HepG2 (cell line): ENCODE measurements around the gene PPP2R5B. TPM values are rescaled to one million over a fixed set of nuclear protein-coding genes. Genes with fewer than 3 reads are reported as not detected.

Experiments used
- ATAC-seq: fragments of 200-7000 bp; cut with Tn5 transposase; 3 replicates; pipeline ENCODE4 v1.9.1; 2020; ENCODE audit warnings: mild to moderate bottlenecking, moderate library complexity
- BruUV-seq: library from RNA; stranded (reverse); fragments of 400-500 nt; replicated peaks from 2 replicates; lab custom pipeline; 2021; lab: Mats Ljungman, UMichigan
- CTCF ChIA-PET: fragments of 300-600 bp; formaldehyde crosslinking; extraction: SDS; loops from one replicate; lab custom pipeline; 2021; ENCODE audit warnings: low total read pairs, inconsistent platforms, low intra/inter-chr PET ratio; lab: Yijun Ruan, JAX
- POLR2A ChIA-PET: fragments of 350-600 bp; sonication (Branson Sonifier 250); formaldehyde crosslinking; loops from one replicate; lab custom pipeline; 2020; ENCODE audit warnings: antibody characterized with exemption, inconsistent platforms; lab: Yijun Ruan, JAX
- DNase-seq: peaks from one replicate; pipeline ENCODE4 v3.0.0-alpha.2; 2015; ENCODE audit warnings: low spot score
- FAIRE-seq: peaks from 3 replicates; lab custom pipeline; 2011; peaks lifted over from hg19 to GRCh38; lab: Jason Lieb, UNC
- H2AFZ ChIP-seq: one replicate; pipeline ENCODE4 v1.6.1; 2011; ENCODE audit warnings: low read length, inconsistent platforms
- H3K27ac ChIP-seq: fragments of 300-600 bp; 3 replicates; pipeline ENCODE4 v1.8.0; 2011; ENCODE audit warnings: mixed run types, mild to moderate bottlenecking, mixed read lengths, low read length, inconsistent platforms; ENCODE audit not compliant: insufficient read depth; ENCODE audit errors: extremely low read length
- H3K27me3 ChIP-seq, 2 experiments: fragments of 200-600 bp in 1 of 2; 2 replicates in 1 of 2; 3 replicates in 1 of 2; pipeline versions ENCODE4 v1.6.0 to v1.8.0; 2011; ENCODE audit warnings: low read length in 2 of 2, mild to moderate bottlenecking in 2 of 2, moderate library complexity in 2 of 2, inconsistent platforms in 1 of 2; ENCODE audit not compliant: insufficient read depth in 2 of 2, control insufficient read depth in 1 of 2
- H3K36me3 ChIP-seq, 2 experiments: fragments of 200-600 bp in 1 of 2; replicated peaks in 1 of 2; 2 replicates in 1 of 2; 3 replicates in 1 of 2; pipeline versions ENCODE4 v1.5.1 to v1.8.0; 2011; ENCODE audit warnings: low read length in 2 of 2, inconsistent platforms in 1 of 2; ENCODE audit not compliant: insufficient read depth in 2 of 2, control insufficient read depth in 1 of 2
- H3K4me1 ChIP-seq: 2 replicates; pipeline ENCODE4 v1.5.1; 2012; ENCODE audit warnings: low read length, inconsistent platforms; ENCODE audit not compliant: insufficient read depth
- H3K4me2 ChIP-seq: 2 replicates; pipeline ENCODE4 v1.6.0; 2011; ENCODE audit warnings: low read depth, low read length, inconsistent platforms
- H3K4me3 ChIP-seq, 3 experiments: fragments of 200-600 bp in 1 of 3; sonication (generic), shearing (Covaris generic) in 1 of 3; replicated peaks in 1 of 3; 2 replicates each; pipeline ENCODE4 v1.5.1; 2011 to 2016; ENCODE audit warnings: low read length in 3 of 3, inconsistent platforms in 2 of 3, low read depth in 2 of 3, mild to moderate bottlenecking in 2 of 3, control low read depth in 1 of 3, mixed read lengths in 1 of 3; ENCODE audit not compliant: insufficient read depth in 1 of 3
- H3K79me2 ChIP-seq: one replicate; pipeline ENCODE4 v1.6.1; 2011; ENCODE audit warnings: low read length, inconsistent platforms; ENCODE audit not compliant: insufficient read depth
- H3K9ac ChIP-seq: 2 replicates; pipeline ENCODE4 v1.6.0; 2011; ENCODE audit warnings: mild to moderate bottlenecking, low read depth, low read length, inconsistent platforms; ENCODE audit not compliant: insufficient read depth
- H3K9me3 ChIP-seq: 2 replicates; pipeline ENCODE4 v1.5.1; 2012; ENCODE audit warnings: mild to moderate bottlenecking, low read length
- H4K20me1 ChIP-seq: 2 replicates; pipeline ENCODE4 v1.6.0; 2011; ENCODE audit warnings: inconsistent platforms, mild to moderate bottlenecking, low read length, moderate library complexity; ENCODE audit not compliant: insufficient read depth
- AGO2 ChIP-seq: fragments of 200-400 bp; formaldehyde crosslinking; optimal IDR thresholded peaks from 2 replicates; pipeline ENCODE3; 2017; ENCODE audit warnings: mild to moderate bottlenecking, low read depth, low read length, moderate library complexity
- CHCHD3 ChIP-seq: sonication (generic); formaldehyde crosslinking; IDR thresholded peaks from 2 replicates; pipeline ENCODE4 v1.8.0; 2022; ENCODE audit warnings: mild to moderate bottlenecking, missing genetic modification reagents, moderate library complexity
- CREB1 ChIP-seq, 2 experiments: fragments of 450-650 bp in 1 of 2; IDR thresholded peaks; 2 replicates each; pipeline ENCODE4 v1.6.1; 2016 to 2017; ENCODE audit warnings: control low read depth in 1 of 2, mild to moderate bottlenecking in 1 of 2, missing compliant biosample characterization in 1 of 2, missing genetic modification characterization in 1 of 2
- FOXK2 ChIP-seq: fragments of 450-650 bp; IDR thresholded peaks from 2 replicates; pipeline ENCODE4 v1.6.1; 2016
- GATAD2A ChIP-seq: IDR thresholded peaks from 2 replicates; pipeline ENCODE4 v1.6.1; 2016
- KAT2B ChIP-seq: fragments of 150-350 bp; IDR thresholded peaks from 2 replicates; pipeline ENCODE4 v1.6.1; 2014; ENCODE audit warnings: low read depth, low read length, borderline replicate concordance
- KDM5B ChIP-seq: sonication (generic); formaldehyde crosslinking; IDR thresholded peaks from 2 replicates; pipeline ENCODE4 v1.4.0; 2020; ENCODE audit warnings: missing genetic modification reagents, mild to moderate bottlenecking, borderline replicate concordance
- NR2C2 ChIP-seq: sonication (generic); formaldehyde crosslinking; IDR thresholded peaks from 2 replicates; pipeline ENCODE4 v1.4.0; 2020; ENCODE audit warnings: missing genetic modification reagents, mild to moderate bottlenecking, moderate library complexity, borderline replicate concordance
- TBX3 ChIP-seq: fragments of 450-650 bp; IDR thresholded peaks from 2 replicates; pipeline ENCODE4 v1.6.1; 2017; ENCODE audit warnings: antibody characterized with exemption, mild to moderate bottlenecking, inconsistent platforms, borderline replicate concordance
- ZNF558 ChIP-seq: sonication (generic); formaldehyde crosslinking; IDR thresholded peaks from 2 replicates; pipeline ENCODE4 v1.9.0; 2022; ENCODE audit warnings: mild to moderate bottlenecking, missing genetic modification reagents, borderline replicate concordance
- ZNF687 ChIP-seq: sonication (generic); formaldehyde crosslinking; IDR thresholded peaks from 2 replicates; pipeline ENCODE4 v1.5.1; 2020; ENCODE audit warnings: mild to moderate bottlenecking, missing genetic modification reagents, moderate library complexity
- WGBS: methylation state at CpG from one replicate; pipeline ENCODE4 v1.1.6; 2017; ENCODE audit warnings: low lambda C conversion rate; 5-methylcytosine and 5-hydroxymethylcytosine counted together
- in situ Hi-C: cut with HindIII; loops from 2 replicates; pipeline ENCODE4 v1.10.0; 2017; ENCODE audit warnings: low pct_unique_long_range_greater_than_20kb; ENCODE audit not compliant: extremely low pct_ligation_motif_present
- intact Hi-C: fragments of 100-400 bp; cut with micrococcal nuclease; formaldehyde crosslinking; loops from one replicate; pipeline ENCODE4 v1.10.0; 2022; ENCODE audit not compliant: unreplicated experiment
- polyA plus RNA-seq, 8 experiments: library from polyadenylated mRNA; depleted of rRNA in 3 of 8; stranded (reverse) in 7 of 8; unstranded in 1 of 8; fragments of >200 nt; fragmentation: Illumina TruSeq in 4 of 8; extraction: Trizol in 4 of 8; gene quantifications; 2 replicates each; pipeline versions ENCODE4 v1.2.1 to v1.2.3, GENCODE V29; 2011 to 2016; ENCODE audit warnings: low read depth in 4 of 8, missing spikeins in 1 of 8, mixed read lengths in 1 of 8; ENCODE audit not compliant: insufficient read depth in 1 of 8
- total RNA-seq, 5 experiments: library from RNA; depleted of rRNA; stranded (reverse); fragments of >200 nt; fragmentation: Illumina TruSeq; extraction: Trizol; gene quantifications; 2 replicates each; pipeline ENCODE4 v1.2.3, GENCODE V29; 2016; ENCODE audit warnings: low read depth in 1 of 5
- TF ChIP-seq, protein P1 (sequence below): sonication (generic); formaldehyde crosslinking; IDR thresholded peaks from 2 replicates; pipeline ENCODE4 v1.5.0; 2020; ENCODE audit warnings: missing genetic modification reagents, mild to moderate bottlenecking, borderline replicate concordance
- TF ChIP-seq, protein P2 (sequence below): sonication (generic); formaldehyde crosslinking; IDR thresholded peaks from 2 replicates; pipeline ENCODE4 v1.5.0; 2020; ENCODE audit warnings: missing genetic modification reagents
- TF ChIP-seq, protein P3 (sequence below): sonication (generic); formaldehyde crosslinking; IDR thresholded peaks from 2 replicates; pipeline ENCODE4 v1.9.0; 2022; ENCODE audit warnings: low read depth, missing genetic modification reagents

Gene PPP2R5B
- total and polyA plus RNA-seq, 2 of the 13 experiments (the other 11 are each of a cell fraction or from before 2014, with no cell fraction given) = 2.3 to 8.3 TPM

DNA sequence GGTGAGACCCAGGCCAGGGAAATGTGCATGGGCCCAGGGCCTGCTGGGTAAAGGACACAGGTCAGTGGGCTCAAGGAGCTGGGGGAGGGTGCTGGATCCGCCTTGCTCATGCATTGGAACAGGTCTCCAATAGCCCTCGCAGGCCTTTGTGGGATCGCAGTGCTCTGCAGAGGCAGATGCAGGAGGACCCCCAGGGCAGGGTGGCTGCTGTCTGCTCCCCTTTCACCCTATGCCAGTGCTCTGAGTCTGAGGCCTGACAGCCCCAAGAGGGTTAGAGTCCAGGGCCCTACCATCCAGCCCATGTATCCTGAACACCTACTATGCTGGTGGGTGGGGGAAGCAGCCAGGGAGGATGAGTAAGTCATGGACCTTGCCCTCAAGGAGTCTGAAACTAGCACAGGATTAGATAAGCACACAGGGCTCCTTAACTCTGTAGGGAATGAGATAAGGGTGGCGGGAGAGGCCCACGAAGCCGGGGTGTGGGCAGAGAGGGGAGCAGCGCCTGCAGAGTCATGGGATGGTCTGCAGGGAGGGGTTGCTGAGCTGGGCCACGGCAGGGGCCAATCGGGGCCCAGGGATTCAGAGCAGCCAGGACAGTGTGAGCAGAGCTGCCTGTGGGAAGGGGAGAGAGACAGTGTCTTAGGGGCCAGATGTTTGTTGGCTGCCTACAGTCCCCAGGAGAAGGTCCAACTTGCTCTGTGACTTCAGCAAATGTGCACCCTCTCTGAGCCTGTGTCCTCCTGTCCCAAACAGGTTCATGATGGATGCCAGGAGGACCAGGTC lies 35.6 kb upstream of the PPP2R5B start:
- H3K4me1 ChIP-seq = peaks cover 87% of the 10 kb centered on the region
- peak overlapping the region; percentile 67 for H3K27ac ChIP-seq
- BruUV-seq = no TSS peak
- ATAC-seq = peak; percentile 24
- H3K9ac ChIP-seq = peak overlapping the region; percentile 37
- intact Hi-C loops (loop anchor here (2.0 kb wide), 1 partner anchor 18 kb away; no protein-coding TSS in a partner anchor), in situ Hi-C loops (no loop called here)
- peak overlapping the region; percentile 98 for H3K4me2 ChIP-seq
- H3K79me2 ChIP-seq = peaks cover 27% of the 10 kb centered on the region
- POLR2A ChIA-PET = interaction anchor here (1.0 to 11.5 kb wide), 12 partner anchors 12 to 373 kb away, joined by 3 to 132 read pairs (median 8); partner anchors contain the start of genes EHD1, POLA2, PPP2R5B and SF1
- H2AFZ ChIP-seq = no peak overlapping the region
- DNase-seq = peak; percentile 41
- peak; percentile 47 for FAIRE-seq
- CTCF ChIA-PET = interaction anchor here (1.5 kb wide), 2 partner anchors 42 kb away, joined by 7 to 16 read pairs; no protein-coding TSS in a partner anchor
- 6% methylated on average over 6 of the region's 9 CpGs for WGBS
- H3K27me3 ChIP-seq = no peaks in the 10 kb centered on the region; a peak in 1 of 5 replicates
- H3K36me3 ChIP-seq = no peaks in the 10 kb centered on the region
- no peaks in the 10 kb centered on the region for H3K9me3 ChIP-seq
- peaks cover 10% of the 10 kb centered on the region; the same call in 1 of the 2 replicates for H4K20me1 ChIP-seq
- peak overlapping the region; percentile 19 to 76 (median 42); a peak in 5 of 6 replicates for H3K4me3 ChIP-seq
- no peak for TF ChIP-seq KDM5B (CRISPR knock-in tag)
- TF ChIP-seq ZNF687 = peak; percentile 35; the same call in 1 of the 2 replicates
- no peak for TF ChIP-seq FOXK2
- no peak for TF ChIP-seq CREB1 (IDR thresholded peaks at IDR 0.05)
- no peak for TF ChIP-seq CREB1 (CRISPR knock-in tag; IDR thresholded peaks at IDR 0.05)
- peak; percentile 11; the same call in 1 of the 2 replicates for TF ChIP-seq NR2C2 (CRISPR knock-in tag)
- TF ChIP-seq GATAD2A (CRISPR knock-in tag) = no peak
- no peak for TF ChIP-seq ZNF558 (CRISPR knock-in tag)
- TF ChIP-seq, protein P1, sequence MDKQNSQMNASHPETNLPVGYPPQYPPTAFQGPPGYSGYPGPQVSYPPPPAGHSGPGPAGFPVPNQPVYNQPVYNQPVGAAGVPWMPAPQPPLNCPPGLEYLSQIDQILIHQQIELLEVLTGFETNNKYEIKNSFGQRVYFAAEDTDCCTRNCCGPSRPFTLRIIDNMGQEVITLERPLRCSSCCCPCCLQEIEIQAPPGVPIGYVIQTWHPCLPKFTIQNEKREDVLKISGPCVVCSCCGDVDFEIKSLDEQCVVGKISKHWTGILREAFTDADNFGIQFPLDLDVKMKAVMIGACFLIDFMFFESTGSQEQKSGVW (CRISPR knock-in tag) = no peak
- TF ChIP-seq CHCHD3 (CRISPR knock-in tag) = no peak
- no peak for TF ChIP-seq TBX3
- TF ChIP-seq, protein P2, sequence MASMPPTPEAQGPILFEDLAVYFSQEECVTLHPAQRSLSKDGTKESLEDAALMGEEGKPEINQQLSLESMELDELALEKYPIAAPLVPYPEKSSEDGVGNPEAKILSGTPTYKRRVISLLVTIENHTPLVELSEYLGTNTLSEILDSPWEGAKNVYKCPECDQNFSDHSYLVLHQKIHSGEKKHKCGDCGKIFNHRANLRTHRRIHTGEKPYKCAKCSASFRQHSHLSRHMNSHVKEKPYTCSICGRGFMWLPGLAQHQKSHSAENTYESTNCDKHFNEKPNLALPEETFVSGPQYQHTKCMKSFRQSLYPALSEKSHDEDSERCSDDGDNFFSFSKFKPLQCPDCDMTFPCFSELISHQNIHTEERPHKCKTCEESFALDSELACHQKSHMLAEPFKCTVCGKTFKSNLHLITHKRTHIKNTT (CRISPR knock-in tag) = no peak
- TF ChIP-seq, protein P3, sequence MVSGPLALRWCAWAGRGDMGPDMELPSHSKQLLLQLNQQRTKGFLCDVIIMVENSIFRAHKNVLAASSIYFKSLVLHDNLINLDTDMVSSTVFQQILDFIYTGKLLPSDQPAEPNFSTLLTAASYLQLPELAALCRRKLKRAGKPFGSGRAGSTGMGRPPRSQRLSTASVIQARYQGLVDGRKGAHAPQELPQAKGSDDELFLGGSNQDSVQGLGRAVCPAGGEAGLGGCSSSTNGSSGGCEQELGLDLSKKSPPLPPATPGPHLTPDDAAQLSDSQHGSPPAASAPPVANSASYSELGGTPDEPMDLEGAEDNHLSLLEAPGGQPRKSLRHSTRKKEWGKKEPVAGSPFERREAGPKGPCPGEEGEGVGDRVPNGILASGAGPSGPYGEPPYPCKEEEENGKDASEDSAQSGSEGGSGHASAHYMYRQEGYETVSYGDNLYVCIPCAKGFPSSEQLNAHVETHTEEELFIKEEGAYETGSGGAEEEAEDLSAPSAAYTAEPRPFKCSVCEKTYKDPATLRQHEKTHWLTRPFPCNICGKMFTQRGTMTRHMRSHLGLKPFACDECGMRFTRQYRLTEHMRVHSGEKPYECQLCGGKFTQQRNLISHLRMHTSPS (CRISPR knock-in tag) = 0 out of 2 replicates have a peak, but pooled peaks have one; percentile 23
- TF ChIP-seq AGO2 = peak; percentile 82
- no peak for TF ChIP-seq KAT2B
